Activated CD8-positive, alpha-beta memory T cell treated with anti-CD3 and anti-CD28 coated beads for 48 hours (primary cell): Measurements from ENCODE around the gene USP6NL.
"Not testable (repeated sequence)": the region's sequence is repeated elsewhere in the genome, so short reads cannot be mapped to it uniquely, and the experiment has no call there.

Experiments
- DNase-seq, 3 experiments: peaks; one replicate each; pipeline ENCODE4 v3.0.0-alpha.2; 2020; ENCODE audit warnings: low read depth in 2 of 3, low spot score in 2 of 3

Gene USP6NL

DNA sequence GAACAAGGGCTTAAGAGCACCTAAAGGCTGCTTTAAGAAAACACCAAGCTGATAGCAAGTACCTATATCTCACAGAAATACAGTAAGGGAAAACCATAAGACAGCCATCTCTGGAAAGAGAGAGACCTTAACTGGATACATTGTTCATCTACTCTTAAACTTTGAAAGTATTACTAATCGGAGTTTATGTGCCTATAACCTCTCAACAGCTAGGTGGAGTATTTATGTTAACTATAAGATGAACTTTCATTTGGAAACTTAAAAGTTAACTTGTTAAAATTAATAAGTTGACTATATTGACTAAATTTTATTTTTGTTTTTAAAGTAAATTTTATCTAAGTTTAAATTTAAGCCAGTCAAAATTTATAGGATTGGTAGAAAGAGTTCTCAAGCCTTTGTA, 90.6 kb downstream of the USP6NL start:
- no peak for DNase-seq

DNA sequence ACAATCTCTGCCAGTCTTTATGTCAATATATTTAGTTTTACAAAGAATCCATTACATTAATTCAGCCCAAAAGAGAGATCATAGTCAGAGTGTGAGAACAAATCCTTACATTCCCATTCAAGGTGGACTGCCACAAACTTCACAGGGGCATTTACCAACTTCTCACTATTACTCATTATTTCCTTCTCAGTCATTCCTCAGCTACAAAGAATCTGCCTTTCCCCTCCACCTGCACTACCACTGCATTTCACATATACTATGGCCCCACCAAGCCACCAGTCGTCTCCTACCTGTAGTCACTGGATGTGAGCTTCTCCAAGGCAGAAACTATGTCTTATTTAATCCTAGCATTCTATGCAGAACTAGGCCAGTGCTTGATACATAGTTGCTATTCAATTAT, 94.3 kb downstream of the USP6NL start:
- no peak for DNase-seq

DNA sequence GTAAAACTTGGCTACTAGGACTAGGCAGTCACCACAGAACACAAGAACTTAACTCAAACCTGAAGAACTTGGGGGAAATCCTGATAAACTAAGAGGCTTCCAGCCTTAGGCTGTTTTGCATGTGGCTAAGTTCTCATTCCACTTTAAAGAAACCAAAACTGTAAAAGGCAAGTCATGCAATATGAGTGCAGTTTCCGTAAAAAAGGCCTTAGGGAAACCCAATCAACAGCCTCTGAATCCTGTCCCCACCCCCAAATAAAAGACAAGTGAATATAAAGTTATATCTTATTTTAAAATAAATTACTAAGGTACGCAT, 95.1 kb downstream of the USP6NL start:
- no peak for DNase-seq

DNA sequence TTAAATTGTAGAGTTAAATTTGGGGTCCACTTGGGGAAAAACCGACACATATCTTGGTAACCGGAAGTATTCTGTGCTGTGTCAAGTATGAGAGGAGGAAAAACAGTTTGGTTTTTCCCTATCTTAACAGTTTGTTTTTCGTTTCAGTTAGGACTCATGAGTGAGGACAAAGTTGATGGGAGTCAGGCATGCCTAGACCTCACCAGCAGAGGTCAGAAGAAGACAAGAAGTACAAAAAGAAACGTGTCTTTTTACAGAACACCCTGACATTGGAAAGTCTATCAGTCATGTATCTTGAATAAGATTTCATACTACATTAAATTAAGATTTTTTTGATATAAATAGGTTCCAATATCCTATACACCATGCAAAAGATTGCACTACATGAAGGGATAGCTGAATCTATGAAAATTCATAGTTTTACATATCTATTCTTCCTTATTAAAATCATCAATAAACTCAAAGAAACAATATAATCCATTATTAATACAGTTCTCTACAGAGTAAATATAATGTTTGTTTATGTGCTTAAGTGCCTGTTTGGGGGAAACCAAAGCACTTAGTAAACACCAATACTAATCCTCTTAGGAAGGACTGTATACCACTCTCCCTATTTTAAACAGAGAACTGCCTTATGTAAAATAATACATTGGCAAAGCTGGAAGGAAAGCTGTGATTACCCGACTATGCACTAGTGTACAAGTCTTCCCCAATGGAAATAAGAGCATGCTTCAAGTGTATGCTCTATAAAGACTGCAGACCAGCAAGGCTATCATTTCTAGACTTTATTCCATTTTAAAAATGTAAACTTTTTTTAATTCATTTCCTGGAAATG, 95.6 kb downstream of the USP6NL start:
- DNase-seq: no peak

DNA sequence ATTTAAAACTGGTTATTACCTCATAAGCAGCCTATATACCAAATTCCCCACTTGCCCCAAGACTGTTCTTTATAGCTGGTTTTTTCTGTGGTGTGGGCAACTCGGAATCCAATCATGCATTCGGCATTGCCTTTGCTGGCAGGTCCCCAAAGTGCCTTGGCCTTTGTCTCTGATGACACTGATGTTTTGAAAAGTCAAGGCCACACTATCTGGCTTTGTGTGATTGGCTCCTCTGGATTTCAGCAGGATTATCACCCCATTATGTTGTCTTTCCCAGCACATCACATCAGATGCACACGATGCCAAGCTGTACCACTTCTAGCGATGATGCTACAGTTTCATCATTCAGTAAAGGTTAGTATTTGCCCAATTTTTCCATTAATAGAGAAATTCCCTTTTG, 97.7 kb downstream of the USP6NL start:
- no peak for DNase-seq

DNA sequence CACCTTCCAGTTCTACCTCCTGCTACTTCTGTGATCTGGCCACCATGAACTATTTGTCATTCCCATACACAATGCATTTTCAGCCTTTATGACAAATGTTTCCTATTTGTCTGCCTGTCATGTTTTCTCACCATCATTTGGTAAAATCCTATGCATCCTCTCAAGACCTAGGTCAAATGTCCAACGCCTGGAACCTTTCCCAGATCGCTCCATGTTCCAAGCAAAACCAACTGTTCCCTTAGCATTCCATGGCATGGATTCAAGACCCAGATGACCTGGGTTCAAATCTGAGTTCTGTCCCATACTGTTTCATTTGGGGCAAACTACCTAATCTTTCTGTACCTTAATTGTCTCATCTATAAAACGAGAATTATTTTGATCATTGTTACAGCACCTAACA, 98.9 kb downstream of the USP6NL start:
- DNase-seq: no peak

DNA sequence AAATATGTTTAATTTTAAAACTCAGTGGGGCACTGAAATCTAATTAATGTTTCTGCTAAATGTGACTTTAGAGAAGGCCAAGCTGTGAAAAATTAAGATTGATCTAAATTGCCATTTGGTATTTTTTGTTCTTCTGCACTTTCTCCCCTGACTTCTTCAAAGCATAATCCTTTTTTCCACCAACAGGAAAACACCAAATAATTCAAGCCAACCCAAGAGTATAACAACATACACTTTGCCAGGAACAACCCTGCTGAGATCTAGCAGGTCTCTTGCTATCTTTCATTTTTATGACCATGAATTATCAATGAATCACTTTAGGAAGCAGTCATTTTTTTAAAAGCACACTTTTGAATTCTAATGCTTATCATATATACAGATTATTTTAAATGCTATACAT, 100.1 kb downstream of the USP6NL start:
- DNase-seq: no peak

DNA sequence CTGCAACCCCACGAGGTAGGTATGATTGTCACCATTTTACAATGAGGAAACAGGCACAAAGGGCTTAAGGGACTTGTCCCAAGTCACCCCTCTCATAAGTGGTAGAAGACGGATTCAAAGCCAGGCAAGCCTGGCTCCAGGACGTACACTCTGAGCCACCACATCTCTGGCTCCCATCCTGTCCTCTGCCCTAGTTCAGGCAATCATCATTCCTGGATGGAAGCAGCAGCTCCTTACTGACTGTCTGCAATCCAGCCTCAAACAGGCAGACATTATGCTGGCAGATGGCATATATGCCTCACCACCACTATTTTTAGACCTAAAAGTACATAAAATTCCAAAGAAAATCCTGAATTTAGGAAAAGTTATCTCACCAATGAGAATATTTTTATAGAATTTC, 100.7 kb downstream of the USP6NL start:
- DNase-seq: no peak

DNA sequence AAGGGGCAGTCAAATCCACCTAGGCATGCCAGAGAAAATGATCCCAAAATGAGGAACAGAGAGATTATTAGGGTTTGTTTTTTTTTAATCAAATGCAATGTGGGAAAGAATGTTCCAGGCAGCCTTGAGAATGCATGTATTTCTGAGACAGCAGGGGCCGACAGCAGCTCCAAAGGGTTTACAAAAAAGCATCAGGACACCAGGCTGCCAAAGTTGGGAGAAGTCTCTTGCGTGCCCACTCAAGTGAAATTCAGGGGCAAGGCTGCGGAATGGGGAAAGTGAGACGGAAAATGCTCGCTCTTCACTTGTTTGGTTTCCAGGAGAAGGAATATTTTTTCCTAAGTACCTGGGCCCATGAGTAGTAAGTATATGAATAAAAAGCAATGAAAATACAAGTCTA, 101.2 kb downstream of the USP6NL start:
- no peak for DNase-seq

DNA sequence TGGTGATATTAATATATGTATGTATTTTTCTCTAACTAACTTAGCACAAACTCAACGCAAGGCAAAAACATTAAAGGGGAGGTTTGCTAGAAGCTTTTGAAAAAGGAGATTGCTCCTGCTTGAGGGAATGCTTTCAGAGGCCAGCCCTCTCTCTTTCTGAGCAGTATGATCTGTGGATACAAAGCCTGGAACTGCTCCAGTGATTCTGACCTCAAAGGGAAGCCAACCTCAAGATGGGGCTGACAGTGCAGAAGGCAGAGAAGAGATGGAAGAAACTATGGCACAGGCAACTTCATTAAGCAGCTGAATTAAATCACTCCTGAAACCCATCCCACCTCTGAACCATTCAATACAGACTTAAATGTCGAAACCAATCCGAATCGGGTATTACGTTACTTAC, 102.4 kb downstream of the USP6NL start:
- DNase-seq: no peak

DNA sequence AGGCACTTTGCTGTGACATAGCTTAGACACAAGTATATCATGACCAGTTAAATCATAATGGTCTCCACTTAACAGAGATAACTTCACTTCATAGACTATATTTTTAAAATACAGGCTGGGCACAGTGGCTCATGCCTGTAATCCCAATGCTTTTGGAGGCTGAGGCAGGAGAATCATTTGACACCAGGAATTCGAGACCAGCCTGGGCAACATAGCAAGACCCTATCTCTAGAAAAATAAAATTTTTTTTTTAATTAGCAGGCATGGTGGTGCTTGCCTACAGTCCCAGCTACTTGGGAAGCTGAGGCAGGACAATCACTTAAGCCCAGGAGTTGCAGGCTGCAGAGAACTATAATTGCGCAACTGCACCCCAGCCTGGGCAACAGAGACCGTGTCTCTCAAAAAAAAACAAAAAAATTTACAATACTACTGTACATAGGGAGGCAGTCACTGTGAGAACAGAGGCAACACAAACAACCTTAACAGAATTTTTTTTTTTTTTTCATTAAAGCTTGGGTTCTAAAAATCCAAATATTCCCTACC, 105.1 kb downstream of the USP6NL start:
- no peak for DNase-seq

DNA sequence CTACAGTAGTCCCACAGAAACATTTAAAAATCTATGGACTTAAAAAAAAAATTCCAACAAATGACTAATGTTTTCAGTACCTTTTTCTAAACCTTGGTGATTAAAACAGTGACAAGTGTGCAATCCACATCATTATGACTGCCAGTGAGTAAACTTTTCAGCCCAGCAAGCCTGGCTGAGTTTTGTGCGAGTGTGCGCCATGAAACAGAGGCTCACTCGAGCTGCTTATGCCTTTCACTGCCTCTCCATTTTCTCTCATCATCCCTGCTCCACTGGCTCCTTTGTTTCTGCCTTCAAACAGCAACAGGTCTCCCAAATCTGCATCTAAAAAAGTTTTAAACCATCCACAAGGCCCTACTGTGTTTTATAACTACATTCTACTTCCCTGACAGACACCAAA, 105.8 kb downstream of the USP6NL start:
- no peak for DNase-seq

DNA sequence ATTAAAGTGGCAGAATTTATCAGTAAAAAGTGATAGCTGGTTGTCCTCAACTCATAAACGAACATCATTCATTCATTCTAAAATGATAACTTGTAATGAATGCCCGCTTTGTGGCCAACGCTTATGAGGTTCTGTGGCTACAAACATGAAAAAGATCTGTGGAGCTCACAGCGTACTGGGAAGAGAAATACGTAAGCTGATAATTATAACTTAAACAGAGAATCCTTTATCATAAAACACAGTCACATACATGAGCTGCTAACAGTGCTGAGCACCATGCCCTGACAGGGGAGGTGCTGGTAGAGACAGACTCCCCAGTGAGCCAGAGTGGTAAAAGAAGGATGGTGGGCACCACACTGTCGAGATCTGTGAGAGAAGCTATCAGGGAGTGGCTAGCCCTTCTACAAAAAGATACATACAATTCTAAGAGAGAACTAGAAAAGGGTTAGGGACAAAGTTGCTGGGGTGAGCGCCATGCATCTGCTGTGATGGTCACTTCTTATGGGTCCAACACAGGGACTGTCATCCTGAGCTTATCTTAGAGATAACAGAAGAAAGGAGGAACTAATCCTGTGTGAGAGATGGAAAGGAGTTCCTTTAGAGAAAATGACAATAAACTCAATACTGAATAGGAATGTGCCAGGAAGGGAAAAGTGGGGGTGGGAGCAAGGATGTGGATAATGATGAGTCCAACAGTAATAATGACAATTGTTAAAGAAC, 106.7 kb downstream of the USP6NL start:
- no peak for DNase-seq

DNA sequence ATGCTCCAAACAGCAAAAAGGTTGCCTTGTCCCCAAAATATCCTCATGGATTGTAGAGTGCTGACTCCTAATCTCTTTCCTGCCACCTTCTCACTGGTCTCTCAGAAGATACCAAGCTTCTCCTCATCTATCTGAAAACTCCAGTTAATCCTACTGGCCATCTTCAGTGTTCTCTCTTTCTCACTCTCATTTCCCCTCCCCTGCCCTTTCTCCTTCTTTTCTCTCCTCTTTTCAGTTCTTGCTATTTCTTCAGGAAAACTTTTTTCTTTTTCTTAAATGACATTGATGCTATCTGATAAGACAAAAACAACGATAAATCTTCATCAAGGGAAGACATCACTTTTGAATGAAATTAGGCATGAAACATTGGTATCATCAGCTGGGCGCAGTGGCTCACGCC, 109.8 kb downstream of the USP6NL start:
- no peak for DNase-seq

DNA sequence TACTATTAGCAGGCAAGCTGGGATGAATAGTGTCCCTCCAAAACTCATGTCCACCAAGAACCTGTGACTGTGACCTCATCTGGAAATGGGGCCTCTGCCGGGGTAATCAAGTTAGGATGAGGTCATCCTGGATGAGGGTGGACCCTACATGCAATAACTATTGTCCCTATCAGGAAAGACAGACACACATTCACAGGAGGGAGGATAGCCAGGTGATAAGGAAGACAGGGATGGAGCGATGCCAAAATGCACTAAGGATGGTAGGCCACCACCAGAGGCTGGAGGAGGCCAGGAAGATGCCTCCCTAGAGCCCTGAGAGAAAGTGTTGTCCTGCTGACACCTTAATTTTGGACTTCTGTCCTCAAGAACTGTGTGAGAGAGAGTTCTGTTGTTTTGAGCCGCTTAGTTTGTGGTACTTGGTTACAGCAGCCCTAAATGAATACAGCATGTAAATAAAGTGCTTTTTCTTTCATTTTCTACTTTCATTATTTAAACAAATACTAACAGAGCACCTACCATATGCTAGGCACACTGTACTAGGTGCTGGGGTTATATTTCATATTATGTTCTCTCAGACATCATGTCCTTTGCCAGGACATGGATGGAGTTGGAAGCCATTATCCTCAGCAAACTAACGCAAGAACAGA, 111.9 kb downstream of the USP6NL start:
- no peak for DNase-seq

DNA sequence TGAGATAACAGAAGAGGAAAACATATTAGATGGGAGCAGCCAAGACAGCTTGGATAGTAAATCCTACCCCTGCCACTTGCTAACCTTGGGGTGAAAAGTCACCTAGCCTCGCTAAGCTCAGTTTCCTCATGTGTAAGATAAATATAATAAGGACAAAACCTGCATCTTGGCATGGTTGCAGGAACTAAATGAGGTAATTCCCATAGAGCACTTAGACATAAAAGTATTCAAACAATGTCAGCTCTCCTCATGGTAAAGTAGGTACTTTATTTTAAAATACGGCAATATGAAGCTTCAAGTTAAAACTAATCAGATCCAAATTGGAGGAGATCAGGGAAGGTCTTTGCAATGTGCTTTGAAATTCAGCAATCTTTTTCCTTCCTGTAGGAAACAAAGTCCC, 113.1 kb downstream of the USP6NL start:
- DNase-seq: no peak

DNA sequence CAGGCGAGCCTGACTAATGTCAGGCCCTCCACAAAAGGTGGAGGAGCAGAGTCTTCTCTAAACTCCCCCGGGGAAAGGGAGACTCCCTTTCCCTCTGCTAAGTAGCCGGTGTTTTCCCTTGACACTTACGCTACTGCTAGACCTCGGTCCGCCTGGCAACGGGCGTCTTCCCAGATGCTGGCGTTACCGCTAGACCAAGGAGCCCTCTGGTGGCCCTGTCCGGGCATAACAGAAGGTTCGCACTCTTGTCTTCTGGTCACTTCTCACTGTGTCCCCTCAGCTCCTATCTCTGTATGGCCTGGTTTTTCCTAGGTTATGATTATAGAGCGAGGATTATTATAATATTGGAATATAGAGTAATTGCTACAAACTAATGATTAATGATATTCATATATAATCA, 116.5 kb downstream of the USP6NL start:
- DNase-seq: not testable (repeated sequence)

DNA sequence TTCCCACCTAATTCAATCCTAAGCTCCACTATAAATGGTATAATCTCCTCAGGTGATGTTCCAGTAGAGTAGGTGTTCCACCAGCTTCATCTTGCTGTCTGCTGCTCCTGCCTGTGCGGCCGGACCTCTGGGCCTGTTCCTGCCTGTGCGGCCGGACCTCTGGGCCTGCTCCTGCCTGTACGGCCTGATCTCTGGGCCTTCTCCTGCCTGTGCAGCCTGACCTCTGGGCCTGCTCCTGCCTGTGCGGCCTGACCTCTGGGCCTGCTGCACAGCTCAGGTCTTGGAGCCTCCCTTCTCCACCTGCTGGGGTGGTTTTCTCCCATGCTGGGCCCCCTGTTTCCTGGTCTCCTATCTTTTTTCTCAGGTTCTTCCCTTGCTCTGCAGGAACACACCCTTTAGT, 117.8 kb downstream of the USP6NL start:
- no peak for DNase-seq

DNA sequence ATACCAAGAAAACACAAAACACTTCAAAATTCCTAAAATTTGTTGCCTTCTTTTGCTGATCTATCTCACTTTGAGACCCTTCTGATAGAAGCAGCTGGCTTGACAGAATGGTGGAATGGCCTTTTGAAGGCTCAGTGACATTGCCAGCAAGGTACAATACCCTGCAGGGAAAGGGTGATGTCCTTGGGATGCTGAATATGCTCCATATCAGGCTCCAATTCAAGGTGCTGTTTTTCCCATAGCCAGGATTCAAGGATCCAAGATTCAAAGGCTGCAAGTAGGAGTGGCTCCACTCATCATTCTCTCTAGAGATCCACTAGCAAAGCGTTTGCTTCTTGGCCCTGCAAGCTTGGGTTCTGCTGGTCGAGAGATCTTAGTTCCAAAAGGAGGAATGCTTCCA, 120.4 kb downstream of the USP6NL start:
- DNase-seq: no peak

DNA sequence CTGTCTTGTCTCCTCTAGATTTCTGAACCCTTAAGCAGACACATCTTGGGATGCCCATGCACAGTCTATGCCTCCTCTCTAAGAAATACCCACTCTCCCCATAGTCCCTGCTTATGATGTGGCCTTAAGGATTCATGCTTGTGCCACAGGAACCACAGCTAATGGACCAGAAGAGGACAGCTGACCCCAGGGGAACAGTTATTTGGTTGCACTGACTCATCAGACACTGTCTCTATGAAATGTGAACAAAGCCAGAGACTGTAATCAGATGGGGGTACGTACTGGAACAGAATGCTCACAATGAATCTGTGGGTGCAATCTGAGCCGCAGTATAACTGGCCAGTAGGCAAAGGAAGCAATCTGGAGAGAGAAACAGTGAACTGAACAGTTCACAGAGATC, 121.9 kb downstream of the USP6NL start:
- DNase-seq: no peak

DNA sequence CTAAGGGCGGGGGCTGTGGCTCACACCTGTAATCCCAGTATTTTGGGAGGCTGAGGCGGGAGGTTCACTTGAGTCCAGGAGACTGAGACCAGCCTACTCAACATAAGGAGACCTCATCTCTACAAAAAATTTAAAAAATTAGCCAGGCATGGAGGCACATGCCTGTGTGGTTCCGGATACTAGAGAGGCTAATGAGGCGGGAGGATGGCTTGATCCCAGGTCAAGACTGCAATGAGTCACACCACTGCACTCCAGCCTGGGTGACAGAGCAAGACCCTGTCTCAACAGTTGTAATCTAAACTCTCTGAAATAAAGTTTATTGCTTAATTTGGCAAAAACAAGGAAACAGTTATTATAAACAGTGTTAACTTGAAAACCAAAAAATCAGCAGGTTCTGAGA, 123.3 kb downstream of the USP6NL start:
- no peak for DNase-seq
